Urothelium cell line (cell line): ENCODE measurements around the gene PRSS12.

Source experiments
- DNase-seq: peaks from one replicate; pipeline ENCODE4 v3.0.0; 2011; ENCODE audit warnings: low spot score, mixed read lengths
- FAIRE-seq: peaks from 2 replicates; lab custom pipeline; 2011; peaks lifted over from hg19 to GRCh38; lab: Jason Lieb, UNC

PRSS12 gene

DNA sequence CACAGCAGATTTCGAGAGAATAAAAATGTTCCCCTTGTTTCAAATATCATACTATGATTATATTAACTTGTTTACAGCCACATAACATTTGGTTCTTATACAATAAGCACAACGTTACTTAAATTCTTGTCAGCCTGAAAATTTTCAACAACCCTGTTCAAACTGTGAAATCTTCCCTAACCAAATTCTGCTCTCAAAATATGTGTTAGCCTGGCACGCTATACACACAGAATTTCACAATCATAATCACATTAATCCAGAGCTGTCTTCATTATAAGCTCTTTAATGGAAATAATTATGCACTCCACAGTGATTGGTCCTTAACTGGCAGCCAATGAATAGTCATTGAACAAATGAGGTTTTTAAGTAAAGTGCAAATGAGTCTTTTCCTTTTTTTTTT, 7.3 kb upstream of the PRSS12 start:
- FAIRE-seq (no peak), DNase-seq (no peak)

DNA sequence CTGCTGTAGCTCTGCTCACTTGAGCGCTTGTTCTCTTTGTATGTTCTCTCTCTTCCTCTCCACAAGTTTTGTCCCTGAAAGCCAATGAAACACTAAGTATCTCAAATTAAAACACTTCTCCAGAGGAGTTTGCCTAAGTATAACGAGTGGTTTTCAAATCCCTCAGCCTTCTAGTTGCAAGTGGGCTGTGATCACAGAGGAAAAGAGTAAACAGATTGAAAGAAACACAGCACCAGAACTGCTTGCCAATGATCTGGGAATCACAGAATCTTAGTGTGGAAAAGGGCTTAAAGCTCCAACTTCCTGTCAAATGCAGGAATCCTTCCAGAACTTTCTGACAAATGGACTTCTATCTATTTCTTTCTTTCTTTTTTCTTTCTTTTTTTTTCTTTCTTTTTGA, 4.8 kb upstream of the PRSS12 start:
- FAIRE-seq (no peak), DNase-seq (no peak)

DNA sequence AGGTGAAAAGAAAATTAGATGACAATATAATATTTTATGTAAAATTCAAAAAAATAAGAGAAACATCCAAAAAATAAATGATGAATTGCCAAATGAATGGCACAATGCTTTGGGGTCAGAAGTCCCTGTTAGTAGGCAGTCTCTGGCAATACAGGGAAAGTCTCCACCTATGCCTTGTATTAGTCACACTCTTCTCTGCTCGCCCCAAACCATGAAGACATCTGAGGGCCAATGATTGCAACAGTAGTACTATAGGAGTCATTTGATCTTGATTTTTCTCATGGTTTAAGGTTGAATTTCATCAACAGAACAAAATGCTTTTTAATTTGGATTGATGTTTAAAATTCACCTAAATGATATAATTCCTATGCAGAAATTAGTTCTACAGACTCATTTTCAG, 3.9 kb upstream of the PRSS12 start:
- DNase-seq (no peak), FAIRE-seq (no peak)

DNA sequence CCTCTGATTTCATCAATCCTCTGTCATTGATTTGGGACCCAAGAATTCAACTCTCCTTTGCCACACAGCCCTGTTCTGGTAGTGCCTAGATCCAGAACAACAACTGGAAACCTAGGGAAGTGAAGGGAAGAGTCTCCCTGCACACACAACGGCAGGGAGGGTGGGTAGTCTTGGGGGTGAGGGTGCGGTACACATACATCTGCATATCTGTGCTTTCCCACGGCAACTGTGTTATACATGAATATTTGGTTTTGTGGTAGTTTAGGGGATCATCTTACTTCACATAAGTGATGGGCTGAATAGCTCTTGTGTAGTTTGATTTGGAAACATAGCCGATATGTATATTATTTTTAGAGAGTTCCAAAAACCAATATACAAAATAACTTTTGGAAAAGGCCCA, 3.3 kb upstream of the PRSS12 start:
- FAIRE-seq, result no peak

DNA sequence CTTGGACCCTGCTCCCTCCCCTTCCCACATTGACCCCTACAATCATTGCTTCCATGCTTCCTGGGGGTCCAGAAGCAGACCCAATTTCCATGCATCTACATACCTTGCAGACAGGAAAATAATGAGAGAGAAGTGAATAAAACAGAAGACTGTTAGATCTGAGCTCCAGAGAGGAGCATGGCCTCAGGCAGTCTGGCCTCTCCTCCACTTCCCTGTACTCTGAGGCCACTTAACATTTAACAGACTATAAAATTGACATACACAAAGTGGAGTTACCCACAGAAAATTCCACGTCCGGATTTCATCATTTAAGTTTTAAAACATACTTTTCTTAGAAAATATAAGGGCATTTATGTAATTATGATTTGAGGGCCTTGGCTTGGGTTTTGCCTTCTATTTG, 2.1 kb upstream of the PRSS12 start:
- DNase-seq (no peak), FAIRE-seq (no peak)

More for the DNA sequence above, 3.3 kb upstream of the PRSS12 start:
- no peak for DNase-seq

DNA sequence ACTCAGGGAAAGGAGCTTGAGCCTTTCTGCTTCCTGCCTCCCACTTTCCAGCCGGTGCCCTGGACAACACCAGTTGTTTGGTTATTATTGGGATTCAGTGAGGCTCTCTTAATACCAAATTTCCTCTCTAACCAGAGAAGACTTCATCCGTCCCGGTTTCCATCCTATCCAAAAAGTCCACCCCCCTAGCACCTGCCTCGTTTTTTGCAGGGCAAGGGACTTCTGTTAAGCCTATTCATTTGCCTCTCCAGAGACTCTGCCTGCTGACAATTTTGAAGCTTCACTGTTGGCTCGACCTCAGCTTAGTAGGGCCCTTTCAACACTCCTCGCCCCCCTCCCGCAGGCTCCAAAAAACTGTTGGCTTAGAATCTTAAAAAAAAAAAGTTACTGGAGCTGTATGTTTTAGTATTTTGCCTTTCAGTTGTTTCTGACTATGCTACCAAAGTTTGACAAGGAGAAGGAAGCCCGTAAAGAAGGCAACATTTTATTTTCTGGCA, 779 bp upstream of the PRSS12 start:
- no peak for FAIRE-seq
- DNase-seq, result peak; percentile 6

DNA sequence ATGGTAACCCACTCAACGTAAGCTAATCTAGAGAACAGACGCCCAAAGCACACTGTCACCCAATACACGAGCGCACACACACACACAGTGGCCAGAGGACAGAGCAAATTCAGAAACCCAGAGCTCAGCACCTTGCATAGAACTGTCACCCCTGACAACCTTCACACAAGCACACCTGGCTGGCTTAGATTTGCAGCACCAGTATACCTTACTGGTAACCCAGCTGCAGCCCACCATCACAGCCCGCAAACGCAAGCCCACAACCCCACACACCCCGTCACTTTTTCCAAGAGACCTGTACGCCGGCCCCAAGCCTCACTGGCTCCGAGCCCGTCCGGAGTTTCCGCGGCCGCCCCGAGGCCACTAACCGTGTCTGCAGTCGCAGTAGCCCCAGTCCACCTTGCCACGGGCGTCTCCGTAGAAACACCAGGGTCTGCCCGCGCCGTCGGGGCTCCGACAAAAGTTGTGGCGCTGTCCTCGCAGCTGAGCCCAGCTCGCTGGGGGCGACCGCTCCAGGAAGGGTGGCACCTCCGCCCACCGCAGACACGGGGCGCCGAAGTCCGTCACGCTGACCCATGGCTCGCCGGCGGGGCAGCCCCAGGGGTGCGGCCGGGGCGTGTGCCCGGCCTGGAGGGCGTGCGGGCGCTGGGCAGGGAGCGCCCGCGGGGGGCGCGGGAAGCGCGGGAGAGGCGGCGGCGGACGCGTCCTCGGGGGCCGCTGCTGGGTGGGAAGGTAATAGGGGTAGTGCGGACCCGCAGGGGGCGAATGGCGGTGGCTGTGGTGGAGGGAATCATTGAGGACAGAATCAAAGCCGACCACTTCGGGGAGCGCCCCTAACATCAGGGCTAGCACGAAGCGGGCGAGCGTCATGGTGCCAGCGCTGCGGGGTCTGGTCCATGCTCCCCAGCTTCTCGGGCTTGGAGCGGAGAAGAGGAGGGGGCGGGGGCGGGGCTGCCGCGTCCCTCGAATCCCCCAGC, 664 bp downstream of the PRSS12 start:
- DNase-seq, result peak; percentile 40
- no peak for FAIRE-seq

DNA sequence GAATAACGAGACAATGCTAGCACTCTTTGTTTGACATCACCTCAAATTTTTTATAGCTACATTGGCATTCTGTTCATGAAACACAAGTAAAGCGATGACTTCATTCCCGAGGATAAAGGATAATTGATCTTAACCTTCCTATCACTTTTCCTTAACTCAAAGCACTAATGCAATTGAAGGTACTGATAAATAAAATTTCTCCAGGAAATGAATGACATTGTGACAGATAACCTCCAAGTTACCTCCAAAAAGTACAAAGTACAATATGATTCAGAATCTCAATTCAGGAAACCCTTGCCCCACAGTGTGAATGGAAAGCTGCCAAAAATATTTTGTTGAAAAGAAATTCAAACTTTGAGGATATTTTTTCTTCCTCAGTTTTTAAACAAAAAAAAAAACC, 1.8 kb downstream of the PRSS12 start:
- no peak for FAIRE-seq
- DNase-seq, result no peak

DNA sequence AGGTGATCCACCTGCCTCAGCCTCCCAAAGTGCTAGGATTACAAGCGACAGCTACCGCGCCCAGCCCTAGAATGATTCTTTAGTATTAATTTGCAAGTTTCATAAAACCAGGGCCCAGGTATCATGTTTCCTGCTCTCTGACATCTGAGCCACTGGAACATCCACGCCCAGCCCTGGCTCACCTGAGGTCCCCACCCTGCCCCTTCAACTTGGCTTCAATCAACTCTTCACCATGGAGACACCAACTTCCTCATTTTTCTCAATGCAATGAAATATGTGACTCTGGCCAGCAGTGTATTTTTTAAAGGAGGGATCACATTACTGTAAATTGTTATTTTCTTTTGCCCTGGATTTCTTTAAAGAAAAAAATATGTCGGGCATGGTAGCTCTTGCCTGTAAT, 3.9 kb downstream of the PRSS12 start:
- no peak for FAIRE-seq
- DNase-seq, result no peak

DNA sequence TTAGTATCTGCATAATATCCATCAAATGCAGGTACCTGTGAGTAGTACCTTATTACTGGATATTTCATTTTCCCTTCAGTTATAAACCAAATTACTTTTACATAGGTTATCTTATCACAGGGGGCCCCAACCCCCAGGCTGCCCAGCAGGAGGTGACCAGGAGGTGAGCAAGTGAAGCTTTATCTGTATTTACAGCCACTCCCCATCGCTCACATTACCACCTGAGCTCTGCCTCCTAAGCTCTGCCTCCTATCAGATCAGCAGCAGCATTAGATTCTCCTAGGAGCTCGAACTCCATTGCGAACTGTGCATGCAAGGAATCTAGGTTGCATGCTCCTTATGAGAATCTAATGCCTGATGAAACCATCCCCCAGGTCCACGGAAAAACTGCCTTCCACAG, 6.3 kb downstream of the PRSS12 start:
- no peak for DNase-seq
- no peak for FAIRE-seq

DNA sequence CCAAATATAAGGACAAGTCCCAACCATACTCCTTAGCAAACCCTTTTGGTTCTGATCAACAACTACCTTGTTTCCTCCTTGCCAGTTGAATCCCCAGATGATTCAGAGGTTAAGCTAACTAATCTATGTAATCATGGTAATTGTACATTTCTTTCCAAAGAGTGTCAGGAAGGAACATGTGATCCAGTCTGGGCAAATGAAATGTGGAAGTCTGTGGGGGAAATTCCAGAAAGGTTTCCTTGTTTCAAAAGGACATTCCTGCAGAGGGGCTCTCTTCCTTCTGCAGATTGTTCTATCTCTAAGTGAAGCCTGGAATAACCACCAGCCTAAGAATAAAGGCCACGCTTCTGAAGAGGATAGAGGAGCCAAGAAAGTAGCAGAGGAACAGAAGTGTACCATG, 7.0 kb downstream of the PRSS12 start:
- DNase-seq, result no peak
- FAIRE-seq, result no peak

DNA sequence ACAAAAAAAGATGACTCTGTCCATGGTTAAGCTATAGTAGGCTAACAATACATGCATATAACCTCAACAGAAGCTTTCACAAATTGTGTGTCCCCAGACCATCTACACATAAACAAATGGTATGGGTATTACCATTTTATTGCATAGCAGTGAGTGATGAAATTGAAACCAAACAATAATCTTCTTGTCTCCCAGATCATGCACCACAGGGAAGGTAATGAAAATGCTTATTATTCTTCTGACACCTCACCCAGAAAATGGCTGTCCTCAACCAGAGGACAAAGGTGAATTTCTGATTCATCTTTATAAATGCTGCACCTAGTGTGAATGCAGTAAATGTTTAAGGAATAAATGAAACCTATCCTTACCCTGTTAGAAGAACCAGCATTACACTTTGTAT, 8.0 kb downstream of the PRSS12 start:
- no peak for DNase-seq
- no peak for FAIRE-seq

DNA sequence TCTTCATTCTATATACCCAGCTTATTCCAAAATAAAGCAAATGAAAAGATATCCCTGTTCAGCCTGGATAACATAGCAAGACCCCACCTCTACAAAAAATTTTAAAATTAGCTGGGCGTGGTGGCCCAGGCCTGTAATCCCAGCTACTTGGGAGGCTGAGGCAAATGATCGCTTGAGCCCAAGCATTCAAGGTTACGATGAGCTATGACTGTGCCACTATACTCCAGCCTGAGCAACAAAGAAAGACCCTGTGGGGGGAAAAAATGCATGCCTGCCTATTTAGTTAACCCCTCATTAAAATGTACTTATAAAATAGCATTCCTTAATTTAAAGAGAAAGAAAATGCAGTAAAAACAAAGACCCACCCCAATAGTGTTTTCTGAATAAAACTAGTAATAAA, 9.3 kb downstream of the PRSS12 start:
- DNase-seq (no peak), FAIRE-seq (no peak)

DNA sequence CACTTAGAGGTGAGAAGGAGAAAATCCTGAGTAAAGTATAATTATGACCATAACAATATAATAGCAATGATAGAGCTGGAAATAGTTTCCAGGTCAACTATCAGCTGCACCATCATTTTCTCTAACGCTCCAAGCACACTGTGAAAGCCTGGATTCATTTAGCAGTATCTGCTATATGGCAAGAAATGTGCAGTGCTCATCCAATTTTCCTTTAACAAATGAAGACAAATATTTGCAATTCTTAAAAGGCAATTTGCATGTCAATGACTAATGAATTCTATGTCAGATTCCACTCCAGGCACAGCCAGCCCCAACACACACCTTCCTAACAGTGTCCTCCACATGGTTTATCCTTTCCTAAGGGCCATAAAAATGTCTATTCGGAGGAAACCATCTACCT, 12.7 kb downstream of the PRSS12 start:
- no peak for DNase-seq
- FAIRE-seq, result no peak

DNA sequence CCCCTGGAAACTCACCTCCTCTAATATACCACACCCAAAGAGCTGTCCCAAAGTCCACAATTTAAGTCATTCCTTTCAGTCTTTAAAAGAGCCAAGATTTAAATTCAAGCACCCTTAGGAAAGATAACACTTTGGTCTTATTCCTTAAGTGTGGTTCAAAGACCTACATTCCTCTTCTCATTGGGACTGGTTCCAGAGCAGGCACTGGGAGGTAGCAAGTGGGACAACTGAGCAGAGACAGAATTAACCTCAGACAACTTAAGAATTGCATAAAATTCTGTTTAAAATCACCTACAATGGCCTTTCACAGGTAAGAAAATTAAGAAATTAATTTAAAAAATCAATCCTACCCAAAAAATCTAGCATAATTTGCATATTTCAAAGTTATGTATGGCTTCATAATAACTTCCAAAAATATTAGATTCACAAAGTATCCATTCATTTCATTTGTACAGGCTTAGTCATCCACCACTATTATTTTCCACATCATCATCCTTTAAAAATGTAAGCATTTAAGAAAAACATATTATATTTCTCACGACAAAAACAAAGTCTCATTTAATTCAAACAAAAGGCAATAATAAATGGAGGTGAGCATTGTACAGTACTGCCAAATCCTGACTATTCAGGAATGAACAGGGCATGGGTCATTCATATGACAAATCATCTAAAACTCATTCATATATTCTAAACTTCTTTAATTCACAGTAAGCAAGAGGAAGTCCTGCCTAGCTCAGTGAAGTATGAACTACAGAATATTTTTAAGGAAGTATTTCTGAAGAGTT, 13.6 kb downstream of the PRSS12 start:
- FAIRE-seq (no peak), DNase-seq (no peak)

DNA sequence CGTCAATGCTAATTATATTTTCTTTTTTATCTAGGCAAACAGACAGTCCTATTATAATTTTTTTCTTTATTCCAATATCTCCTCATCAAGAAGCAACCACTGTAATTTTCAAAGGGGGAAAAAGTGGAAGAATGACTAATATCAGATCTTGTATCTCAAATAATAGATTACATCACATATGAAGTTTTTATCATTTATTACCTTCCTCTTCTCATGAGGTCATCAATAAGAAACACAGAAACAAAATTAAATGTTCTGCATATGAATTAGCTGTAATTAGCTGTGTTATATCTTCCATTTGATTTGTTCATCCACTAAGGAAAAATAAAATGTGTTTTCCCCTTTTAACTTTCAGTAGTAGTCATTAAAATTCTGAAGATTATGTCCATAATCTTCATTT, 14.3 kb downstream of the PRSS12 start:
- no peak for DNase-seq

DNA sequence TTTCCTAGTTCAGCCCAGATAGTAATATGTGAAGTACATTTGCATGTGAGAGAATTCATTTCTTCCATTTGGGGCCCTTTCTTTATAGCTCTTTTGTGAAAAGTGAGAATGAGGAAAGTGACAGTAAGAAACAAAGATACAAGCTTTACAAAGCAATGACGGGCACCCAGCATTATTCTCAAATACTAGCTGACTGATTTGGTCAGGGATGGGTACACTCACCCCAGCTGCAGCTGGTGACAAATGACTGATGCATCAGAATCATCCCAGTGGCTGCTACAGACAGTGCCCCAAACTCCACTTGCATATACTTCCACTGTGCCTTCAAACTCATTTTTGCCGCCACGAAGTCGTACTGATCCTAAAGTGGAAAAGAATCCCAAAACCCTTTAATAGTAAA, 14.8 kb downstream of the PRSS12 start:
- no peak for DNase-seq
- FAIRE-seq, result peak; percentile 9

More for the DNA sequence above, 14.3 kb downstream of the PRSS12 start:
- FAIRE-seq, result no peak

DNA sequence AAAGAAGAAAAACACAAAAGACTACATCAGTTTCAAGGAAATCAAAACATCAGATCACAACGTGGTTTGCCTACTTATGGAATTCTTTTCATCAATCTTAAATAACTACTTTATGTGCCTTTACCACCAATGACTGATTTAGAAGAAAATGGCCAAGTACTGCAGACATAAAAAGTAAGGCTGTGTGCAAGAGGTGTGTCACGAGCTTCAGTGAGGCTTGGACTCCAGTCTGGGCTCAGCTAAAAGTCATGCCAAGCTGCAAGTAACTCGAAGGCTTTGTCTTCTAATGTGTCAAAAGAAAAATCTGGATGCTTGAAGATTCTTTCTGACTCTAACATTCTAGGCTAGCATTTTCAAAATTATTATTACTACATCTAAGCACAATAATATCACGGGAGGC, 17.0 kb downstream of the PRSS12 start:
- no peak for DNase-seq
- no peak for FAIRE-seq

DNA sequence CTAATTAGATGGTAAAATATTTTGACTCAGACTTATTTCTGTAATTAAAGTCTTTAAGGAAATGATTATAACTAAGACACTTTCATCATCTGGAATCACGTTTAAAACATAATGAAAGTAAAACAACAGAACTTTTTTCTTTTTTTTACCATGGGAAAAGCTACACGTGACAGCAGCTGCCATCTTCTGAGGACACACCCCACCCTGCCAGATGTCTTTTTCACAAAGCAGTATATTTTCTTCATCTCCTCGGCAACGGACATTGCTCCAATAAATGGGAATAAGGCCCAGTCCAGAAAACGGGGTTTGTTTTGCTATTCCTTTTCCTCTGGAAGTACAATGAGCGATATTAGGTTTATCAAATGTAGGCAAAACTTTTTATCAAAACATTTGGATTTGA, 17.5 kb downstream of the PRSS12 start:
- DNase-seq (no peak), FAIRE-seq (no peak)

DNA sequence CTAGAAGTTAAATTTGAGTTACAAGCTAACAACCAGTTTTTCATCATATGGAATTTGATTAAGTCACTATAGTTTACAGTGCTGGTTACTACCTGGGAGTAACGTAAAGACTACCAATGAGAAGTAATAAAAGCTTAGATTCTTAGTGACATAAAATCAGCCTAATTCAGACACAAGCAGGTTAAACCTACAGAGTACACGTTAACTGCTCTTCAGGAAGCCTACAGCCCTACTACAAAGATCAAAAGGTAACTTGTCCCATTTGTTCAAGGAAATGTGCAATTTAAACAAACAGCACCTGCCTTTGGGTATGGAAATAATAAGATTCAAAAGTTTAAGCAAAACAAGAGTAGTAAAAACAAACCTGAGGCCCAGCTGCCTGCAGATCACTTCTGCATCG, 21.5 kb downstream of the PRSS12 start:
- DNase-seq (no peak), FAIRE-seq (no peak)

DNA sequence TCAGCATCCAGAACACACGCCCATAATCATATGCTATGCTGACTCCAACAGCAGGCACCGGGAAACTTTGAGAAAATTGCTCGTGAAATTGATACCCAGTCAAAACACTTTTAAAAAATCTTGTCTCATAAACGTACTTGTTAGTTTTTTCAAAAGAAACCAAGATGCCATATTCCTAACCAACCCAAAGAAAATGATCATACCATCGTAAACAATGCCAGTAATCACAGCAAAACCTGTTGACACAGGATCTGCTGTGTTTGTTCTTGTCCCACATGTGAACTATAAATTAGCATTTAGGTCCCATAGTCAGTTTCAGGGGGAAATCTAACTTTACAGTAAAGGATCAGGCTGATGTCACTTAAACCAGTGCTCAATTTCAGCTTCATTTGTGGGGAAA, 23.0 kb downstream of the PRSS12 start:
- FAIRE-seq (no peak), DNase-seq (no peak)
